BE2C (cell line): ENCODE results near the gene WDR70.

ENCODE experiments used
- DNase-seq: peaks from one replicate; pipeline ENCODE4 v3.0.0-alpha.2; 2020
- H3K27me3 ChIP-seq: fragments of 250-450 bp; sonication (Bioruptor Pico); 2 replicates; pipeline ENCODE4 v1.5.1; 2020; ENCODE audit warnings: mild to moderate bottlenecking
- H3K36me3 ChIP-seq: fragments of 250-450 bp; sonication (Bioruptor Pico); 2 replicates; pipeline ENCODE4 v1.5.1; 2020; ENCODE audit warnings: mild to moderate bottlenecking
- H3K4me1 ChIP-seq: fragments of 250-450 bp; sonication (Bioruptor Pico); 2 replicates; pipeline ENCODE4 v1.5.1; 2020
- H3K4me3 ChIP-seq: 2 replicates; pipeline ENCODE4 v1.5.1; 2011; ENCODE audit warnings: low read depth, low read length
- H3K9me3 ChIP-seq: fragments of 250-450 bp; sonication (Bioruptor Pico); 2 replicates; pipeline ENCODE4 v1.5.1; 2020
- CTCF ChIP-seq: IDR thresholded peaks from 2 replicates; pipeline ENCODE4 v1.5.1; 2012; ENCODE audit warnings: mild to moderate bottlenecking, low read depth, low read length

Gene WDR70

GRCh38 chr5:37532976-37533740 is 154.0 kb downstream of the WDR70 start:
- Histone ChIP-seq H3K27me3 (no peaks in the 10 kb centered on the region), H3K4me1 (no peaks in the 10 kb centered on the region), H3K9me3 (no peaks in the 10 kb centered on the region), H3K36me3 (no peaks in the 10 kb centered on the region), H3K4me3 (no peak overlapping the region)
- DNase-seq, result no peak
- TF ChIP-seq CTCF, result no peak

- DNase-seq, result no peak
- Histone ChIP-seq H3K4me1 (no peaks in the 10 kb centered on the region), H3K27me3 (no peaks in the 10 kb centered on the region), H3K4me3 (no peak overlapping the region), H3K36me3 (no peaks in the 10 kb centered on the region), H3K9me3 (no peaks in the 10 kb centered on the region)
- no peak for TF ChIP-seq CTCF
These were observed 154.7 kb downstream of the WDR70 start for GRCh38 chr5:37533851-37534250.

GRCh38 chr5:37539459-37539858 is 160.3 kb downstream of the WDR70 start:
- DNase-seq, result no peak
- Histone ChIP-seq H3K4me3 (no peak overlapping the region), H3K4me1 (no peaks in the 10 kb centered on the region), H3K27me3 (no peaks in the 10 kb centered on the region), H3K9me3 (no peaks in the 10 kb centered on the region), H3K36me3 (no peaks in the 10 kb centered on the region)
- TF ChIP-seq CTCF, result no peak

GRCh38 chr5:37543216-37543615 is 164.1 kb downstream of the WDR70 start:
- TF ChIP-seq CTCF, result no peak
- no peaks in the 10 kb centered on the region for H3K27me3 ChIP-seq
- no peaks in the 10 kb centered on the region for H3K4me1 ChIP-seq
- no peaks in the 10 kb centered on the region for H3K36me3 ChIP-seq
- no peak for DNase-seq
- H3K9me3 ChIP-seq, result no peaks in the 10 kb centered on the region
- no peak overlapping the region for H3K4me3 ChIP-seq

GRCh38 chr5:37549411-37549810 is 170.3 kb downstream of the WDR70 start:
- Histone ChIP-seq H3K9me3 (no peaks in the 10 kb centered on the region), H3K4me3 (no peak overlapping the region), H3K36me3 (no peaks in the 10 kb centered on the region), H3K27me3 (no peaks in the 10 kb centered on the region), H3K4me1 (no peaks in the 10 kb centered on the region)
- no peak for TF ChIP-seq CTCF
- no peak for DNase-seq

- DNase-seq, result no peak
- no peak for TF ChIP-seq CTCF
- H3K4me1 ChIP-seq, result no peaks in the 10 kb centered on the region
- no peaks in the 10 kb centered on the region for H3K9me3 ChIP-seq
- no peaks in the 10 kb centered on the region for H3K27me3 ChIP-seq
- H3K36me3 ChIP-seq, result no peaks in the 10 kb centered on the region
- no peak overlapping the region for H3K4me3 ChIP-seq
These were observed 173.0 kb downstream of the WDR70 start for GRCh38 chr5:37552161-37552560.
